PC-3 (cell line): ENCODE measurements around the gene FA2H. TPM values are rescaled to one million over a fixed set of nuclear protein-coding genes. Genes with fewer than 3 reads are reported as not detected.

Source experiments
- ATAC-seq: fragments of 200-7000 bp; cut with Tn5 transposase; 2 replicates; pipeline ENCODE4 v1.9.1; 2020; ENCODE audit warnings: mild to moderate bottlenecking, moderate library complexity
- BruUV-seq: library from RNA; stranded (reverse); fragments of 400-500 nt; replicated peaks from 2 replicates; lab custom pipeline; 2021; lab: Mats Ljungman, UMichigan
- CTCF ChIA-PET: fragments of 300-600 bp; sonication (Branson Sonifier 250); formaldehyde crosslinking; loops from one replicate; lab custom pipeline; 2022; ENCODE audit warnings: antibody characterized with exemption; lab: Charles Lee
- POLR2A ChIA-PET: fragments of 300-600 bp; sonication (Branson Sonifier 250); formaldehyde crosslinking; loops from one replicate; lab custom pipeline; 2022; ENCODE audit warnings: antibody characterized with exemption; ENCODE audit not compliant: unreplicated experiment; lab: Charles Lee
- DNase-seq: peaks from one replicate; pipeline ENCODE4 v3.0.0-alpha.2; 2015
- H2AFZ ChIP-seq: fragments of 300-600 bp; sonication (generic); 2 replicates; pipeline ENCODE4 v1.6.0; 2016; ENCODE audit warnings: antibody characterized with exemption, low read length
- H3F3A ChIP-seq: fragments of 300-600 bp; sonication (generic); one replicate; pipeline ENCODE4 v1.6.0; 2017; ENCODE audit warnings: antibody characterized with exemption, low read length, control low read depth, mild to moderate bottlenecking; ENCODE audit not compliant: unreplicated experiment
- H3K27ac ChIP-seq: fragments of 300-600 bp; sonication (generic); 2 replicates; pipeline ENCODE4 v1.5.1; 2016; ENCODE audit warnings: mild to moderate bottlenecking, low read length
- H3K27me3 ChIP-seq: fragments of 300-600 bp; sonication (generic); 2 replicates; pipeline ENCODE4 v1.6.1; 2016; ENCODE audit warnings: low read length, mixed read lengths
- H3K36me3 ChIP-seq: fragments of 300-600 bp; sonication (generic); 2 replicates; pipeline ENCODE4 v1.6.1; 2016; ENCODE audit warnings: low read depth, mixed run types, low read length, mixed read lengths
- H3K4me1 ChIP-seq: fragments of 300-600 bp; sonication (generic); 2 replicates; pipeline ENCODE4 v1.5.1; 2016; ENCODE audit warnings: low read length; ENCODE audit not compliant: insufficient read depth
- H3K4me2 ChIP-seq: fragments of 300-600 bp; sonication (generic); 2 replicates; pipeline ENCODE4 v1.6.0; 2016; ENCODE audit warnings: low read length
- H3K4me3 ChIP-seq: fragments of 300-600 bp; sonication (generic); 2 replicates; pipeline ENCODE4 v1.5.1; 2016; ENCODE audit warnings: mild to moderate bottlenecking, low read length, mixed read lengths
- H3K79me2 ChIP-seq: fragments of 300-600 bp; sonication (generic); 2 replicates; pipeline ENCODE4 v1.6.1; 2017; ENCODE audit warnings: low read length, mixed read lengths
- H3K9ac ChIP-seq: fragments of 300-600 bp; sonication (generic); 2 replicates; pipeline ENCODE4 v1.6.0; 2016; ENCODE audit warnings: mild to moderate bottlenecking, low read length
- H3K9me2 ChIP-seq: fragments of 300-600 bp; sonication (generic); replicated peaks from 2 replicates; pipeline ENCODE4 v1.6.1; 2016; ENCODE audit warnings: mixed run types, low read length, mixed read lengths
- H3K9me3 ChIP-seq: fragments of 300-600 bp; sonication (generic); 2 replicates; pipeline ENCODE4 v1.6.1; 2016; ENCODE audit warnings: low read length, mixed read lengths
- H4K20me1 ChIP-seq: fragments of 300-600 bp; sonication (generic); 2 replicates; pipeline ENCODE4 v1.6.1; 2016; ENCODE audit warnings: low read length, mixed read lengths
- EZH2 ChIP-seq: fragments of 300-600 bp; sonication (generic); IDR thresholded peaks from one replicate; pipeline ENCODE4 v1.6.1; 2017; ENCODE audit warnings: antibody characterized with exemption, mild to moderate bottlenecking, low read length; ENCODE audit not compliant: unreplicated experiment
- EZH2phosphoT487 ChIP-seq: fragments of 300-600 bp; sonication (generic); IDR thresholded peaks from 2 replicates; pipeline ENCODE4 v1.6.1; 2018; ENCODE audit warnings: mild to moderate bottlenecking, antibody characterized with exemption, low read length, borderline replicate concordance
- intact Hi-C: fragments of 100-400 bp; cut with micrococcal nuclease; formaldehyde crosslinking; loops from 2 replicates; pipeline ENCODE4 v1.9.0; 2023
- total RNA-seq: library from RNA; depleted of rRNA; stranded (reverse); fragments of >200 nt; gene quantifications from 2 replicates; pipeline ENCODE4 v1.2.3, GENCODE V29; 2014
- TF ChIP-seq, protein P1 (sequence below): fragments of 300-600 bp; sonication (generic); conservative IDR thresholded peaks from 2 replicates; pipeline ENCODE4 v1.5.1; 2017; ENCODE audit warnings: antibody characterized with exemption, low read depth, mild to moderate bottlenecking, low read length

FA2H gene
- total RNA-seq, 1 experiment from 2014 or later, result 3.9 TPM

GRCh38 chr16:74744566-74744965 is 30.1 kb downstream of the FA2H start:
- no TSS peak for BruUV-seq
- peak overlapping the region; percentile 66 for H3K4me2 ChIP-seq

GRCh38 chr16:74743668-74744299 is 30.8 kb downstream of the FA2H start:
- ATAC-seq (peak; percentile 77), DNase-seq (peak; percentile 95)
- H3K9me3 ChIP-seq, result no peaks in the 10 kb centered on the region
- H3K4me2 ChIP-seq, result peak overlapping the region; percentile 66
- H3K79me2 ChIP-seq, result no peaks in the 10 kb centered on the region
- H3K4me3 ChIP-seq, result peak overlapping the region; percentile 16; the same call in 1 of the 2 replicates
- intact Hi-C loops, result loop anchor here (5.0 kb wide), 1 partner anchor 36 kb away; no protein-coding TSS in a partner anchor
- no peaks in the 10 kb centered on the region for H3K9me2 ChIP-seq
- H2AFZ ChIP-seq, result peak overlapping the region; percentile 51; the same call in 1 of the 2 replicates
- no peaks in the 10 kb centered on the region for H4K20me1 ChIP-seq
- H3F3A ChIP-seq, result no peaks in the 10 kb centered on the region
- ChIA-PET POLR2A (interaction anchor here (0.6 kb wide), 1 partner anchor 238 kb away, joined by 4 read pairs; no protein-coding TSS in a partner anchor), CTCF (interaction anchor here (0.5 to 1.0 kb wide), 3 partner anchors 119 to 518 kb away, joined by 3 to 6 read pairs (median 4); no protein-coding TSS in a partner anchor)
- BruUV-seq, result no TSS peak
- peaks cover 43% of the 10 kb centered on the region for H3K4me1 ChIP-seq
- H3K27ac ChIP-seq, result peak overlapping the region; percentile 90
- peak overlapping the region; percentile 78 for H3K9ac ChIP-seq
- TF ChIP-seq, protein P1, sequence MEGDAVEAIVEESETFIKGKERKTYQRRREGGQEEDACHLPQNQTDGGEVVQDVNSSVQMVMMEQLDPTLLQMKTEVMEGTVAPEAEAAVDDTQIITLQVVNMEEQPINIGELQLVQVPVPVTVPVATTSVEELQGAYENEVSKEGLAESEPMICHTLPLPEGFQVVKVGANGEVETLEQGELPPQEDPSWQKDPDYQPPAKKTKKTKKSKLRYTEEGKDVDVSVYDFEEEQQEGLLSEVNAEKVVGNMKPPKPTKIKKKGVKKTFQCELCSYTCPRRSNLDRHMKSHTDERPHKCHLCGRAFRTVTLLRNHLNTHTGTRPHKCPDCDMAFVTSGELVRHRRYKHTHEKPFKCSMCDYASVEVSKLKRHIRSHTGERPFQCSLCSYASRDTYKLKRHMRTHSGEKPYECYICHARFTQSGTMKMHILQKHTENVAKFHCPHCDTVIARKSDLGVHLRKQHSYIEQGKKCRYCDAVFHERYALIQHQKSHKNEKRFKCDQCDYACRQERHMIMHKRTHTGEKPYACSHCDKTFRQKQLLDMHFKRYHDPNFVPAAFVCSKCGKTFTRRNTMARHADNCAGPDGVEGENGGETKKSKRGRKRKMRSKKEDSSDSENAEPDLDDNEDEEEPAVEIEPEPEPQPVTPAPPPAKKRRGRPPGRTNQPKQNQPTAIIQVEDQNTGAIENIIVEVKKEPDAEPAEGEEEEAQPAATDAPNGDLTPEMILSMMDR, result no peak
- no peak for TF ChIP-seq EZH2
- no peak for TF ChIP-seq EZH2phosphoT487
- no peaks in the 10 kb centered on the region for H3K36me3 ChIP-seq
- H3K27me3 ChIP-seq, result no peaks in the 10 kb centered on the region

More at GRCh38 chr16:74744566-74744965, 30.1 kb downstream of the FA2H start:
- H4K20me1 ChIP-seq, result no peaks in the 10 kb centered on the region
- peaks cover 40% of the 10 kb centered on the region for H3K4me1 ChIP-seq
- H2AFZ ChIP-seq, result no peak overlapping the region
- no peaks in the 10 kb centered on the region for H3K27me3 ChIP-seq
- no peaks in the 10 kb centered on the region for H3K9me3 ChIP-seq
- POLR2A ChIA-PET, result no interaction called here
- H3K9ac ChIP-seq, result peak overlapping the region; percentile 78
- H3K36me3 ChIP-seq, result no peaks in the 10 kb centered on the region
- intact Hi-C loops, result loop anchor here (5.0 kb wide), 1 partner anchor 37 kb away; no protein-coding TSS in a partner anchor
- ATAC-seq, result no peak
- no peak for DNase-seq
- H3K9me2 ChIP-seq, result no peaks in the 10 kb centered on the region
- H3F3A ChIP-seq, result no peaks in the 10 kb centered on the region
- TF ChIP-seq, protein P1, result no peak
- TF ChIP-seq EZH2, result no peak
- no peak for TF ChIP-seq EZH2phosphoT487
- H3K27ac ChIP-seq, result peak overlapping the region; percentile 90
- no peaks in the 10 kb centered on the region for H3K79me2 ChIP-seq
- CTCF ChIA-PET, result interaction anchor here (1.0 kb wide), 1 partner anchor 118 kb away, joined by 3 read pairs; no protein-coding TSS in a partner anchor
- no peak overlapping the region for H3K4me3 ChIP-seq
